Superior temporal gyrus (tissue), 1 donor: Measurements from ENCODE around the gene GFOD1.
A peak's percentile ranks its signal among the peaks of the same experiment; 100 is the strongest.

Source experiments
- DNase-seq: peaks from one replicate; pipeline ENCODE4 v3.0.0-alpha.2; 2016; ENCODE audit errors: extremely low spot score

The GFOD1 gene

DNA sequence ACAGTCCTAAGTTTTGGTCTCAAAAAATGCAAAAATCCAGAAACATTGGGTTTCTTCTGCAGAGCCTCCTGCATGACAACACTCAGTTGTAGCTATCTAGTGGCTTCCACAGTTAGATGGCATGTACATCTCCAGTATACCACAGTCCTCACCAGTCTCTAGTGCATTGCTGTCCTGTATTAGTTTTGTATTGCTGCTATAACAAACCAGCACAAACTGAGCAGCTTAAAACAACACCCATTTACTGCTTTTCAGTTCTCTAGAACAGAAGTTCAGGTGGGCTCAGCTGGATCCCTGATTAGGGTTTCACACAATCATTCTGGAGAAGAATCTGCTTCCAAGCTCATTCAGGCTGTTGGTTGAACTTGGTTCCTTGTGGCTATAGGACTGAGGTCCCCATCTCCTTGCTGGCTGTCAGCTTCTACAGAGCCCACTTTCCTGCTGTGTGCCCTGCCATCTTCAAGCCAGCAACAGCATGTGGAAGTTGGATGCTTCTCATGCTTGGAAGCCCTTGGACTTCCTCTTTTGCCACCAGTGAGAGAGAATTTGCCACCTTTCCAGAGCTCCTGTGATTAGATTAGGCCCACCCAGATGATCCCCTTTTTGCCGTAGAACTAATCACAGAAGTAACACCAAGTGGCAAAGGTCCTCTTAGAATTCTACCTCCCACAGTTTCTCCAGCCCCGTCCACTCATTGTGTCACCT lies 110.2 kb downstream of the GFOD1 start:
- no peak for DNase-seq

- no peak for DNase-seq
Measured at GRCh38 chr6:13375360-13375878, 112.0 kb downstream of the GFOD1 start.

DNA sequence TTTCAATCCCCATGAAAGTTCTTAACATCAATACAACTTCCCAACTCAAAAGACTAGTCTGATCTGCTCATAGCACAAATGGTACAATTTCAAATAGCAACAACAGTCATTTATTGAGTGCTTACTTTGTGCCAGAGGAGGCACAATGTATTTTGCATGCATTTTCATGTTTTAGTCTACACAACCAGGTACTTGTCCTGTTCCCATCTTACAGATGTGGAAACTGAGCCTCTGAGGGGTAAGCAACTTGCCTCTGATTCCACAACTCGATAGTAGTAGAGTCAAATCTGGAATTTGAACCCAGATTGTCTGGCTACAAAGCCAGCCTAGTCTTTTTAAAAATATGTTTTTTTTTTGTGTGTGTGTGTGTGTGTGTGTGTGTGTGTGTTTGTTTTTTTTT lies 113.5 kb downstream of the GFOD1 start:
- no peak for DNase-seq

GRCh38 chr6:13373488-13373886 lies 113.9 kb downstream of the GFOD1 start:
- DNase-seq = no peak

- DNase-seq = no peak
Measured at GRCh38 chr6:13372688-13373487, 114.5 kb downstream of the GFOD1 start.

GRCh38 chr6:13372076-13372475 lies 115.3 kb downstream of the GFOD1 start:
- DNase-seq = no peak

- peak; percentile 50 for DNase-seq
Measured at GRCh38 chr6:13371421-13372072, 115.9 kb downstream of the GFOD1 start.

GRCh38 chr6:13370623-13371022 lies 116.8 kb downstream of the GFOD1 start:
- no peak for DNase-seq

DNA sequence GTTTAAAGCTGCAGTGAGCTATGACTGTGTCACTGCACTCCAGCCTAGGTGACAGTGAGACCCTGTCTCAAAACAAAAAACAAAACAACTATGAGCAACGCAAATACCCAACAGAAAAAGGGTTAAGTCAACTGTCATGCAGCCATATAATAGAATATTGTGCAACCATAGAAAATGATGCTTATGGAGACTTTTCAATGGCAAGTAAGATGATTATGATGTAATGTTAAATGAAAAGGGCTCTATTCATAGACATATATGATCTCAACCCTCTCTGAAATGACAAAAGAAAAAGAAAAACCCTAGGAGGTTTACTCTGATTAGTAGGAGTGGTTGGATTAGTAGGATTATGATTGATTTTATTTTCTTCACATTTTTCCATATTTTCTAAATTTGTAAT lies 117.8 kb downstream of the GFOD1 start:
- no peak for DNase-seq

- DNase-seq = no peak
Measured at GRCh38 chr6:13368731-13369115, 118.7 kb downstream of the GFOD1 start.

GRCh38 chr6:13368079-13368730 lies 119.2 kb downstream of the GFOD1 start:
- no peak for DNase-seq

DNA sequence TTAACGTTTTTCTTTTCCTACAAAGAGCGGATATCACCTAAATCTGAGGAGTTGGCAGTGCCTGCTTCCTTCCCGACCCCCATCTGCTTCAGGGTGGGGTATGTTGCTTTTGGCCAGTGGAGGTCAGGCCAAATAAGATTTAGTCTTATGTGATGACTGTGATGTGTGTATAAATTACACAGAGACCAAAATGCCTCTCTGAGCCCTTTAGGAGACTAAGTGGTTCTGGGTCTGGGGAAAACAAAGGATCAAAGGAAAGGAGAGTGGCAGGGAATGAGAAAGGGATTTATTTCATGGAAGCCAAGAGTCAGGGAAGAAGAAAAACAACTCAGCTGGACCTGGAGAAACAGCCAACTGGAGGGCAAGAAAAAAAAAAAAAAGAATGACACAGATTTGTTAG lies 120.0 kb downstream of the GFOD1 start:
- DNase-seq = no peak

DNA sequence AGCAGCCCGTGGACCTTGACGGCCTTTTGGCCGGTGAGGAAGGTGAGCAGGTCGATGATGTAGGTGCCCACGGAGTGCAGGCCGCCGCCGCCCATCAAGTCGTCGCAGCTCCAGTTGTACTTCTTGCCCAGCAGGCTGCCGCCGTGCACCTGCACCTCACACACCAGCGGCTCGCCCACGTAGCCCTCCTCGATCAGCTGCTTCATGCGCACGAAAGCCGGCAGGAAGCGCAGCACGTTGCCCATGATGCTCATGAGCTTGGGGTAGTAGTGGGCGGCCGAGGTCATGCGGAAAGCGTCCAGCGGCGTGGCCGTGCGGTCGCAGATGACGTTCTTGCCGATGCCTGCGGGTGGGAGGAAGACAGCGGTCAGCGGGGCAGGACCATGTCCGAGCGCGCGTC lies 122.1 kb downstream of the GFOD1 start:
- DNase-seq = no peak

GRCh38 chr6:13364842-13365241 lies 122.6 kb downstream of the GFOD1 start:
- no peak for DNase-seq

DNA sequence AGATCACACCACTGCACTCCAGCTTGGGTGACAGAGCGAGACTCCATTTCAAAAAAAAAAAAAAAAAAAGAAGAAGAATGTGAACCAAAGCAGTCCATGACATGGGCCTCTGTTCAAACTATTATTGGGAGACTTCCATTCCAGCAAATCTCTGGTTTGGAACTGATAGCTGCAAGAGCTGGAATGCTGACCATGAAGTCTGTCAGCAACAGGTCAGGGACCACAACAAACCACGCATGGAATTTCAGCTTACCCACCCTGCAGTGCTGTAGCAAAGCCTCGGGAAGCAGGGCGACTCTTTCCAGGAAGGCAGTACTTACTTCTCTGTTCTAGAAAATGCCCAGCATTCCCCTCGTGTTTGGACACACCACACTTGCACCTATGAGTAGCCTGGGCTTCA lies 125.0 kb downstream of the GFOD1 start:
- no peak for DNase-seq

DNA sequence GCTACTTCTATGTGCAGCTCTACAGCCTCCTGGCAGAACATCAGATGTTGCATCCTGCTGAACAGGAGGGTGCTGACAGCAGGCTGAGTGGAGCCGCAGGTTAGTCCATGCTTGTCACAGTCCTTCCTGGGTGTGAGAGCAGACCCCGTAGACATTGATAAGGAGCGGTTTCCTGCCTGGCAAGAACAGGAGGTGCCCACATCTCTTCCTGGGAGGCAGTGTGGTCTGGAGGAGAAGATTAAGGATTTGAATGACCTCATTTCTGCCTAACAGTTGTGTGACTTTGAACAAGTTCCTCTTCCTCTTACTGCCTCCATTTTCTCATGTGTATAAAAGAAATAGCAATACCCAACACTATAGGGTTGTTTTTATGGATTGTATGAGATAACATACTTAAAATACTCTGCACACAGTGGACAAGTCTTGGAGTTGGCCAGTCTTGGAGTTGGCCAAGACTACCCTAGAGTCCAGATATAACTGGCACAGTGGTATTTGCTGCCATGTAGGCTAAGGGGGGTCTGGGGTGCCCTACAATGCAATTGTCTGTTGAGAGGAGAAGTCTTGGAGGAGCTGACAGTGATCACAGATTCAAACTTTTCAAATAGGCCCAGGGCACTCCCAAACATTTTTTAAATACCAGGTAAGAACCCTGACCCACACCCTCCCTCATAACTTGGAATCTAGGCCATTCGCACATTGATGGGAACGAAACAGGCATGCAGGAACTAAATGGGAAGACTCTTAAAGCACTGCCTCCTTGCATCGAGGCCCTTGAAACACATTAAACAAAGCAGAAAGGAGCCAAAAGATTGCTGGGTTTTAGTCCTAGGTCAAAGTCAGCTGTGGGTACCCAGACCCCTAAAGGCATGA lies 126.5 kb downstream of the GFOD1 start:
- DNase-seq = no peak

GRCh38 chr6:13359287-13359686 lies 128.1 kb downstream of the GFOD1 start:
- no peak for DNase-seq

GRCh38 chr6:13358511-13358910 lies 128.9 kb downstream of the GFOD1 start:
- DNase-seq = peak; percentile 33

- DNase-seq = peak; percentile 72
Measured at GRCh38 chr6:13357551-13358075, 129.8 kb downstream of the GFOD1 start.

DNA sequence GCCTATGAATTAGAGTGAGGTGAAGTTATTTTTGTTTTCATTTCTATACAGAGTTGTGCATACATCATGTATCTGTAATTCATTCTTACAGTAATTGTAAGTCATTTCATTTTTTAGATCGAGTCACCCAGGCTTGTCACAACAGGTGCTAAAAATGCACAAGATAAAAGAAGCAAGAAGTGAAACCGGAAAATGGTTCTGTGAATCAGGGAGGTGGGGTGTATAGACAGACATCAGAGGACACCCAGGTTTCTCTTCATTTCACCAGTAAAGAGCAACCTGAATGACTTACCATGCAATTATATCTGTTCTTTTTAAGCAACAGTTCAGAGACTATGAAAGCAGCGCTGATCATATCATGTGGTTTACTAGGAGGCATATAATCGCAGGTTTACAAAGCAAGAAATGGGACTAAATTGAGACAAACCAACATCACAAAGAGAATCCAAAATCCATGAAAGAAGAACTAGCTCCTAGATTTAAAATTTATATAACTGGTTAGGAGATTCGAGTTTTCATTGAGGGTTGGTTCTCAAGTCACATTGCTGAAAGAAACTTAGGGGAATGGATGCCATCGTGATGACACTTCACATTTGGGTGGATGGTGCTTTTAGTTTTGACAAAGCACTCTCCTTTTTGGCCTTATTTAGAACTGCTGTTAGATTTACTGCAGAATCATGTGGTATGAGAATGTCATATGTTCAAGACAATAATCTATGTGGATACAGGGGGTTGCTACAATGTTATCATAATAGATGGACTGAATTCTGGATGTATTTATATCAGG lies 131.2 kb downstream of the GFOD1 start:
- no peak for DNase-seq
